ENCODE results near the gene C5.

Gene C5

DNA sequence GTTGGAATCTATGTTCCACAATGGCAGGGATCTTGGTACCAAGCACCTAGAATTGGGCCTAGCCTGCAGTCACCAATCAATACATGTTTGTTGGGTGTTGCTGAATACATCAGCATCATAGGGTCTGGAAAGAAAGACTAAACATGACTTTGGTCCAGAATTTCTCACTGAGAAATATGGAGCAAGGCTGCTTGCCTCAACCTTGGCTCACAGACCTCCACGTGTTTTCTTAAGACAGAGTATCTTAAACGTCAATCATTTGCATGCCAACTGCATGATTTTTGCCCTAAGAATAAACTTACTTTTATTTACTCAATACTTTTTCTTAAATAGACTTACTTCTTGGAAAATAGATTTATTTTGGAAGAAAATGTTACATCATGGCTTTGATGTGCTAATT lies 100.8 kb downstream of the C5 start:
- Histone ChIP-seq H3K4me1 (ENCODE audit: insufficient read depth, low read length, poor library complexity, severe bottlenecking) (peaks cover 52% of the 10 kb centered on the region), H3K27me3 (ENCODE audit: insufficient read depth, low read length, poor library complexity, severe bottlenecking) (no peaks in the 10 kb centered on the region), H2AFZ (ENCODE audit: low read length) (no peak overlapping the region), H3K9me2 (replicated peaks; ENCODE audit: low read depth, low read length) (no peaks in the 10 kb centered on the region), H3K9me3 (ENCODE audit: insufficient read depth, low read depth, low read length) (no peaks in the 10 kb centered on the region), H4K20me1 (ENCODE audit: insufficient read depth, low read length, poor library complexity, severe bottlenecking) (no peaks in the 10 kb centered on the region), H3F3A (ENCODE audit: low read depth) (0 out of 2 replicates have a peak, but pooled peaks cover 4% of the 10 kb centered on the region), H3K4me2 (ENCODE audit: low read depth, low read length, poor library complexity, severe bottlenecking) (no peak overlapping the region), H3K36me3 (ENCODE audit: insufficient read depth, low read length) (no peaks in the 10 kb centered on the region), H3K79me2 (ENCODE audit: insufficient read depth, low read length) (no peaks in the 10 kb centered on the region), H3K4me3 (ENCODE audit: low read length, poor library complexity, severe bottlenecking) (no peak overlapping the region), H3K9ac (ENCODE audit: low read depth, low read length, poor library complexity, severe bottlenecking) (no peak overlapping the region)
- TF ChIP-seq EZH2phosphoT487 (IDR thresholded peaks at IDR 0.05; ENCODE audit: borderline replicate concordance): no peak
- TF ChIP-seq, protein P1, sequence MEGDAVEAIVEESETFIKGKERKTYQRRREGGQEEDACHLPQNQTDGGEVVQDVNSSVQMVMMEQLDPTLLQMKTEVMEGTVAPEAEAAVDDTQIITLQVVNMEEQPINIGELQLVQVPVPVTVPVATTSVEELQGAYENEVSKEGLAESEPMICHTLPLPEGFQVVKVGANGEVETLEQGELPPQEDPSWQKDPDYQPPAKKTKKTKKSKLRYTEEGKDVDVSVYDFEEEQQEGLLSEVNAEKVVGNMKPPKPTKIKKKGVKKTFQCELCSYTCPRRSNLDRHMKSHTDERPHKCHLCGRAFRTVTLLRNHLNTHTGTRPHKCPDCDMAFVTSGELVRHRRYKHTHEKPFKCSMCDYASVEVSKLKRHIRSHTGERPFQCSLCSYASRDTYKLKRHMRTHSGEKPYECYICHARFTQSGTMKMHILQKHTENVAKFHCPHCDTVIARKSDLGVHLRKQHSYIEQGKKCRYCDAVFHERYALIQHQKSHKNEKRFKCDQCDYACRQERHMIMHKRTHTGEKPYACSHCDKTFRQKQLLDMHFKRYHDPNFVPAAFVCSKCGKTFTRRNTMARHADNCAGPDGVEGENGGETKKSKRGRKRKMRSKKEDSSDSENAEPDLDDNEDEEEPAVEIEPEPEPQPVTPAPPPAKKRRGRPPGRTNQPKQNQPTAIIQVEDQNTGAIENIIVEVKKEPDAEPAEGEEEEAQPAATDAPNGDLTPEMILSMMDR (conservative IDR thresholded peaks at IDR 0.05; ENCODE audit: low read length): no peak

DNA sequence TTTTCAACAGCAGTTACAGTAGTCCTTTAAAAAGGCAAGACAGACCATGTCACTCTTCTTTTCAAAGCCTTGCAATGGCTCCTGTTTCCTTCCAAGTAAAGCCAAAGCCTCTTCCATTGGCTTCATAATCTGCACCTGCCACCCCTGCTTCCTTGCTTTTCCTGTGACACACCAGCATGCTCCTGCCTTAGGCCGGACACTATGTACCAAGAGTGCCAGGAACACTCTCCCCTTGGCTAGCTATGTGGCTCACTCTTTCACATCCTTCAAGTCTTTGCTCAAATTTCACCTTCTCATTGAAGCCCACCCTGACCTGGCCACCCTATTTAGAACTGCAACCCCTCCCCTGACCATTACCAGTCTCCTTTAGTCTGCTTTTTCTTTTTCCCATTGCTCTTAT lies 101.3 kb downstream of the C5 start:
- H3F3A ChIP-seq (ENCODE audit: low read depth): 0 out of 2 replicates have a peak, but pooled peaks cover 4% of the 10 kb centered on the region
- no peaks in the 10 kb centered on the region for H3K79me2 ChIP-seq (ENCODE audit: insufficient read depth, low read length)
- H3K4me1 ChIP-seq (ENCODE audit: insufficient read depth, low read length, poor library complexity, severe bottlenecking): peaks cover 52% of the 10 kb centered on the region
- TF ChIP-seq EZH2phosphoT487 (IDR thresholded peaks at IDR 0.05; ENCODE audit: borderline replicate concordance): no peak
- TF ChIP-seq, protein P1 (conservative IDR thresholded peaks at IDR 0.05; ENCODE audit: low read length): no peak
- no peak overlapping the region for H3K9ac ChIP-seq (ENCODE audit: low read depth, low read length, poor library complexity, severe bottlenecking)
- H4K20me1 ChIP-seq (ENCODE audit: insufficient read depth, low read length, poor library complexity, severe bottlenecking): no peaks in the 10 kb centered on the region
- H3K36me3 ChIP-seq (ENCODE audit: insufficient read depth, low read length): no peaks in the 10 kb centered on the region
- H3K27me3 ChIP-seq (ENCODE audit: insufficient read depth, low read length, poor library complexity, severe bottlenecking): no peaks in the 10 kb centered on the region
- no peaks in the 10 kb centered on the region for H3K9me2 ChIP-seq (replicated peaks; ENCODE audit: low read depth, low read length)
- no peak overlapping the region for H3K4me3 ChIP-seq (ENCODE audit: low read length, poor library complexity, severe bottlenecking)
- H3K4me2 ChIP-seq (ENCODE audit: low read depth, low read length, poor library complexity, severe bottlenecking): no peak overlapping the region
- no peaks in the 10 kb centered on the region for H3K9me3 ChIP-seq (ENCODE audit: insufficient read depth, low read depth, low read length)
- no peak overlapping the region for H2AFZ ChIP-seq (ENCODE audit: low read length)

DNA sequence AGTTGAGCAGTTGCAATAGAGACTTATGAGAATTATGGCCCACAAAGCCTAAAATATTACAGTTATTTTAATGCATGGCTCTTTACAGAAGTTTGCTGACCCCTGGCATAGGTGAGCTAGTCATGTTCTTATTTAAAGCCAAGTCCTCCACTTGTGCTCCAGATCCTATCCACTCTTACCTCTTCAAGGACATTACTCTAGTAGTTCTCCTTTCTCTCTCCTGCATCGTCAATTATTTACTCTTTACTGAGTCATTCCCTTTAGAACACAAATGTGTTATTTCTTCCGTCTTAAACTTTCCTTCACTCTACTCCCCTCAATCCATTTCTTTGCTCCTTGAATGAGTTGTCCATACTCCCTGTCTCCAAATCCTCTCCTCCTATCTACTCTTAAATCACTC lies 102.9 kb downstream of the C5 start:
- no peaks in the 10 kb centered on the region for H3K9me2 ChIP-seq (replicated peaks; ENCODE audit: low read depth, low read length)
- 0 out of 2 replicates have a peak, but pooled peaks cover 4% of the 10 kb centered on the region for H3F3A ChIP-seq (ENCODE audit: low read depth)
- H3K4me1 ChIP-seq (ENCODE audit: insufficient read depth, low read length, poor library complexity, severe bottlenecking): peaks cover 43% of the 10 kb centered on the region
- no peaks in the 10 kb centered on the region for H3K36me3 ChIP-seq (ENCODE audit: insufficient read depth, low read length)
- no peaks in the 10 kb centered on the region for H3K9me3 ChIP-seq (ENCODE audit: insufficient read depth, low read depth, low read length)
- no peak overlapping the region for H3K9ac ChIP-seq (ENCODE audit: low read depth, low read length, poor library complexity, severe bottlenecking)
- H2AFZ ChIP-seq (ENCODE audit: low read length): no peak overlapping the region
- H3K79me2 ChIP-seq (ENCODE audit: insufficient read depth, low read length): no peaks in the 10 kb centered on the region
- no peak overlapping the region for H3K4me2 ChIP-seq (ENCODE audit: low read depth, low read length, poor library complexity, severe bottlenecking)
- H3K4me3 ChIP-seq (ENCODE audit: low read length, poor library complexity, severe bottlenecking): no peak overlapping the region
- H3K27me3 ChIP-seq (ENCODE audit: insufficient read depth, low read length, poor library complexity, severe bottlenecking): no peaks in the 10 kb centered on the region
- no peaks in the 10 kb centered on the region for H4K20me1 ChIP-seq (ENCODE audit: insufficient read depth, low read length, poor library complexity, severe bottlenecking)
- TF ChIP-seq EZH2phosphoT487 (IDR thresholded peaks at IDR 0.05; ENCODE audit: borderline replicate concordance): no peak
- TF ChIP-seq, protein P1 (conservative IDR thresholded peaks at IDR 0.05; ENCODE audit: low read length): no peak

Measured in Loucy (cell line).